ENCODE results near the gene FSD2. TPM values are rescaled to one million over a fixed set of nuclear protein-coding genes. Genes with fewer than 3 reads are reported as not detected.

FSD2 gene
- total and polyA plus RNA-seq, 2 of the 4 experiments (the other 2 are of a cell fraction), result not detected

DNA sequence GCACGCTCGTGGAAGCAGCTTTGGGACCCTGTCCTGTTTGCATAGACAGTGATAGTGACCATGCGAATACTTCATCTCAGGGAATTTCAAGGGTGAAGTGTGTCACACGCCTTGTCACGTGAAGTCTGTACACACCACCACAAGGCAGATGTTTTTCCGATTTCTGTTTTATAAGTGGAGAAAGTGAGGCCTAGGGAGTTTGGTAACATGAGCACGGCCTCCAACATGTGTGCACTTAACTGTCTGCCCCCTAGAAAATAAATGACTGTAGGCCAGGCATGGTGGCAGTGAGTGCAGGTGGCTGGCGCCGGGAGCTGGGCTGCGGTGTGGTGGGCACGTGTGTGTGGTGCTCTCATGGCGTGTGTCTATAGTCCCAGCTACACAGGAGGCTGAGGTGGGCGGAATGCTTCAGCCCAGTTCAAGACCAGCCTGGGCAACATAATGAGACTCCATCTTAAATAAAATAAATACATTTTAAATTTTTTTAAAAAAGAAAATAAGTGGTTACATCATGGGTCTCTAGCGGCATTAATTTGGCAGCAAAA, 45.5 kb upstream of the FSD2 start:
- H3K23ac ChIP-seq (ENCODE audit: low read depth, low read length), result no peak overlapping the region
- no peak overlapping the region for H4K5ac ChIP-seq (ENCODE audit: low read depth, low read length)
- BruUV-seq (replicated peaks), result no TSS peak
- no peak overlapping the region for H2AFZ ChIP-seq (replicated peaks; ENCODE audit: low read length, poor library complexity)
- no peak overlapping the region for H2AK5ac ChIP-seq (ENCODE audit: low read depth, low read length)
- H3K36me3 ChIP-seq (ENCODE audit: control insufficient read depth, insufficient read depth, low read length), result no peaks in the 10 kb centered on the region
- H4K20me1 ChIP-seq (ENCODE audit: insufficient read depth, low read length), result no peaks in the 10 kb centered on the region
- no peak overlapping the region for H3K9ac ChIP-seq (ENCODE audit: low read depth, low read length)
- dilution Hi-C loops (cut with HindIII; ENCODE audit: low sequenced_read_pairs, unreplicated experiment), result no loop called here
- H3K4ac ChIP-seq (ENCODE audit: low read depth, low read length), result no peak overlapping the region
- no peak for ATAC-seq (ENCODE audit: low read depth)
- TF ChIP-seq RAD21 (IDR thresholded peaks at IDR 0.05; ENCODE audit: low read length) (no peak), MAZ (IDR thresholded peaks at IDR 0.05; ENCODE audit: borderline replicate concordance, low read depth, low read length) (no peak), FOS (IDR thresholded peaks at IDR 0.05; ENCODE audit: low read depth, low read length) (no peak), POLR2A (IDR thresholded peaks at IDR 0.05; ENCODE audit: low read depth, low read length) (no peak), MAFK (IDR thresholded peaks at IDR 0.05; ENCODE audit: low read depth, low read length) (no peak), RFX5 (IDR thresholded peaks at IDR 0.05; ENCODE audit: low read depth, low read length) (no peak), CHD1 (IDR thresholded peaks at IDR 0.05; ENCODE audit: low read depth, low read length) (no peak), NFE2L2 (IDR thresholded peaks at IDR 0.05; ENCODE audit: low read depth, low read length) (no peak), RCOR1 (IDR thresholded peaks at IDR 0.05; ENCODE audit: insufficient replicate concordance, low read length) (no peak), CEBPB (IDR thresholded peaks at IDR 0.05; ENCODE audit: low read depth, low read length) (no peak), BHLHE40 (IDR thresholded peaks at IDR 0.05; ENCODE audit: low read depth, low read length) (no peak)
- TF ChIP-seq, protein P1, sequence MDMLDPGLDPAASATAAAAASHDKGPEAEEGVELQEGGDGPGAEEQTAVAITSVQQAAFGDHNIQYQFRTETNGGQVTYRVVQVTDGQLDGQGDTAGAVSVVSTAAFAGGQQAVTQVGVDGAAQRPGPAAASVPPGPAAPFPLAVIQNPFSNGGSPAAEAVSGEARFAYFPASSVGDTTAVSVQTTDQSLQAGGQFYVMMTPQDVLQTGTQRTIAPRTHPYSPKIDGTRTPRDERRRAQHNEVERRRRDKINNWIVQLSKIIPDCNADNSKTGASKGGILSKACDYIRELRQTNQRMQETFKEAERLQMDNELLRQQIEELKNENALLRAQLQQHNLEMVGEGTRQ (IDR thresholded peaks at IDR 0.05; ENCODE audit: low read depth, low read length), result no peak
- TF ChIP-seq, protein P2, sequence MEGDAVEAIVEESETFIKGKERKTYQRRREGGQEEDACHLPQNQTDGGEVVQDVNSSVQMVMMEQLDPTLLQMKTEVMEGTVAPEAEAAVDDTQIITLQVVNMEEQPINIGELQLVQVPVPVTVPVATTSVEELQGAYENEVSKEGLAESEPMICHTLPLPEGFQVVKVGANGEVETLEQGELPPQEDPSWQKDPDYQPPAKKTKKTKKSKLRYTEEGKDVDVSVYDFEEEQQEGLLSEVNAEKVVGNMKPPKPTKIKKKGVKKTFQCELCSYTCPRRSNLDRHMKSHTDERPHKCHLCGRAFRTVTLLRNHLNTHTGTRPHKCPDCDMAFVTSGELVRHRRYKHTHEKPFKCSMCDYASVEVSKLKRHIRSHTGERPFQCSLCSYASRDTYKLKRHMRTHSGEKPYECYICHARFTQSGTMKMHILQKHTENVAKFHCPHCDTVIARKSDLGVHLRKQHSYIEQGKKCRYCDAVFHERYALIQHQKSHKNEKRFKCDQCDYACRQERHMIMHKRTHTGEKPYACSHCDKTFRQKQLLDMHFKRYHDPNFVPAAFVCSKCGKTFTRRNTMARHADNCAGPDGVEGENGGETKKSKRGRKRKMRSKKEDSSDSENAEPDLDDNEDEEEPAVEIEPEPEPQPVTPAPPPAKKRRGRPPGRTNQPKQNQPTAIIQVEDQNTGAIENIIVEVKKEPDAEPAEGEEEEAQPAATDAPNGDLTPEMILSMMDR (conservative IDR thresholded peaks at IDR 0.05; ENCODE audit: low read depth, low read length), result no peak
- WGBS, 2 experiments (ENCODE audit: extremely low coverage in 2 of 2, insufficient read length in 1 of 2), result 96% methylated on average over 4 of the region's 14 CpGs; no CpG with 5 or more reads in 1 of the 2 experiments
- no peak overlapping the region for H3K4me3 ChIP-seq (ENCODE audit: insufficient read depth, low read depth, low read length)
- no peaks in the 10 kb centered on the region; the same call in 1 of the 2 replicates for H3K9me1 ChIP-seq (ENCODE audit: insufficient read depth, low read length)
- no peak overlapping the region for H3K18ac ChIP-seq (ENCODE audit: low read depth, low read length)
- no peak overlapping the region for H2BK20ac ChIP-seq (ENCODE audit: low read depth, low read length)
- no peak overlapping the region for H2BK5ac ChIP-seq (ENCODE audit: low read depth, low read length, poor library complexity, severe bottlenecking)
- no peak overlapping the region for H3K56ac ChIP-seq (ENCODE audit: extremely low read depth, insufficient read depth, low read length)
- no peak overlapping the region for H2BK120ac ChIP-seq (ENCODE audit: low read depth, low read length)
- no peak overlapping the region for H3K4me2 ChIP-seq (ENCODE audit: low read depth, low read length)
- no peak overlapping the region for H2BK15ac ChIP-seq (ENCODE audit: low read depth, low read length)
- peaks cover 9% of the 10 kb centered on the region; the same call in 1 of the 2 replicates for H3K4me1 ChIP-seq (ENCODE audit: control insufficient read depth, insufficient read depth, low read length)
- DNase-seq, result no peak
- ChIA-PET CTCF (interaction anchor here (1.1 to 1.6 kb wide), 2 partner anchors 26 to 159 kb away, joined by 4 to 5 read pairs; no protein-coding TSS in a partner anchor), POLR2A (ENCODE audit: unreplicated experiment) (no interaction called here)
- H4K91ac ChIP-seq (ENCODE audit: insufficient read depth, low read depth, low read length), result no peak overlapping the region
- H3K27ac ChIP-seq (ENCODE audit: insufficient read depth, low read length), result no peak overlapping the region
- in situ Hi-C loops (cut with MboI; ENCODE audit: low sequenced_read_pairs), result no loop called here
- no peaks in the 10 kb centered on the region for H3K9me3 ChIP-seq (ENCODE audit: control insufficient read depth, insufficient read depth, low read length)
- H4K8ac ChIP-seq (ENCODE audit: low read depth in 2 of 2, low read length in 2 of 2), result no peak overlapping the region
- intact Hi-C loops (cut with micrococcal nuclease), result loop anchor here (10.0 kb wide), 1 partner anchor 103 kb away; the partner anchor contains the start of gene HOMER2
- H3K14ac ChIP-seq (replicated peaks; ENCODE audit: low read depth, low read length), result no peak overlapping the region
- no peak overlapping the region for H2AK9ac ChIP-seq (replicated peaks; ENCODE audit: low read depth, low read length, poor library complexity)
- no peaks in the 10 kb centered on the region for H3K27me3 ChIP-seq (ENCODE audit: control insufficient read depth, insufficient read depth, low read length)
- no peaks in the 10 kb centered on the region for H3K79me1 ChIP-seq (ENCODE audit: low read depth in 1 of 2, low read length in 2 of 2)

All from IMR-90 (cell line).